Pancreas (tissue), 10 donors: Measurements from ENCODE around the gene B4GALNT2. TPM values are rescaled to one million over a fixed set of nuclear protein-coding genes. Genes with fewer than 3 reads are reported as not detected.

Experiments
- ATAC-seq, 4 donors: fragments of 200-7000 bp; cut with Tn5 transposase; one replicate each; pipeline versions ENCODE4 v1.8.0 to v1.9.1; 2020; ENCODE audit warnings: mild to moderate bottlenecking in 4 of 4, moderate library complexity in 4 of 4
- DNase-seq, 6 donors: peaks; one replicate each; pipeline ENCODE4 v3.0.0-alpha.2; 2020
- FAIRE-seq: peaks from 2 replicates; lab custom pipeline; 2012; peaks lifted over from hg19 to GRCh38; lab: Jason Lieb, UNC
- H3K27ac ChIP-seq, 4 donors: fragments of 200-600 bp; sonication (generic); 1 replicate in 3 of 4; 2 replicates in 1 of 4; pipeline versions ENCODE4 v1.5.0 to v1.8.0; 2020
- H3K27me3 ChIP-seq, 4 donors: fragments of 200-600 bp; one replicate each; pipeline ENCODE4 v1.8.0; 2021
- H3K36me3 ChIP-seq, 3 donors: fragments of 200-600 bp; sonication (generic) in 1 of 3; one replicate each; pipeline versions ENCODE4 v1.5.0 to v1.8.0; 2020 to 2021
- H3K4me1 ChIP-seq, 3 donors: fragments of 200-600 bp; one replicate each; pipeline ENCODE4 v1.8.0; 2021
- H3K4me3 ChIP-seq, 4 donors: fragments of 200-600 bp; sonication (generic) in 2 of 4; one replicate each; pipeline versions ENCODE4 v1.5.0 to v1.8.0; 2020 to 2021
- H3K9me3 ChIP-seq, 4 donors: fragments of 200-600 bp; one replicate each; pipeline ENCODE4 v1.8.0; 2021
- CTCF ChIP-seq, 4 donors: fragments of 200-600 bp; sonication (generic) in 3 of 4; IDR thresholded peaks; one replicate each; pipeline versions ENCODE4 v1.5.0 to v1.8.0; 2021; ENCODE audit warnings: antibody characterized with exemption in 4 of 4
- WGBS, 2 donors: extraction: QIAGEN DNeasy Blood & Tissue Kit; methylation state at CpG; one replicate each; pipeline ENCODE4 v1.1.7; 2013; 5-methylcytosine and 5-hydroxymethylcytosine counted together
- intact Hi-C, 3 donors: fragments of 100-400 bp; cut with DNase I; formaldehyde crosslinking; loops; one replicate each; pipeline versions ENCODE4 v1.11.1 to v1.14.2; 2022
- polyA plus RNA-seq, 2 donors: library from polyadenylated mRNA; stranded (reverse); fragments of 200-250 nt; gene quantifications; one replicate each; pipeline ENCODE4 v1.2.3, GENCODE V29; 2013
- total RNA-seq, 6 donors: library from RNA; stranded (reverse); fragmentation: NEBNext Ultra II Directional in 4 of 6; extraction: Animal tissue kit (Norgen Biotek cat#: 25700) in 4 of 6; gene quantifications; one replicate each; pipeline versions ENCODE4 v1.2.1 to v1.2.4, GENCODE V29; 2021 to 2023
- donor health status: healthy with polysubstance abuse.
- donor health status: DM: no; HTN: no; CAD: no; lungs with moderate emphysema.
- donor health status: DM: no; HTN: no; CAD: no.
- donor health status: control.
- donor health status: control.
- donor health status: Bipolar disorder and iron deficiency.
- donor health status: DM: yes; HTN: yes; CAD: no.
- donor health status: DM: no; HTN: no; CAD: no.
- donor health status: DM: no; HTN: no; CAD: no.
- donor health status: DM: yes; HTN: yes; CAD: no.

Gene B4GALNT2
- total and polyA plus RNA-seq, 8 donors, result 0.03 TPM; not detected in 7

GRCh38 chr17:49148171-49148570 is 15.6 kb downstream of the B4GALNT2 start:
- intact Hi-C loops, result no loop called here
- H3K27ac ChIP-seq, result no peak overlapping the region
- no peak for ATAC-seq

GRCh38 chr17:49151996-49152395 is 19.4 kb downstream of the B4GALNT2 start:
- Histone ChIP-seq H3K9me3 (no peaks in the 10 kb centered on the region), H3K27ac (no peak overlapping the region), H3K36me3 (no peaks in the 10 kb centered on the region), H3K4me3 (no peak overlapping the region), H3K27me3 (peaks cover 0 to 7% (median 2%) of the 10 kb centered on the region in 4 donors), H3K4me1 (no peaks in the 10 kb centered on the region)
- no peak for DNase-seq
- intact Hi-C loops, result no loop called here
- TF ChIP-seq CTCF (IDR thresholded peaks at IDR 0.05), result no peak
- FAIRE-seq, result no peak
- 67 to 75% methylated on average over 4 of the region's 4 CpGs for WGBS, 2 donors
- ATAC-seq, result no peak

More at GRCh38 chr17:49148171-49148570, 15.6 kb downstream of the B4GALNT2 start:
- no peak for TF ChIP-seq CTCF (IDR thresholded peaks at IDR 0.05)
- Histone ChIP-seq H3K4me1 (no peaks in the 10 kb centered on the region), H3K9me3 (no peaks in the 10 kb centered on the region), H3K36me3 (no peaks in the 10 kb centered on the region), H3K27me3 (peaks cover 0 to 7% (median 2%) of the 10 kb centered on the region in 4 donors), H3K4me3 (no peak overlapping the region)
- DNase-seq (no peak), FAIRE-seq (no peak)
- WGBS, 2 donors, result 68 to 73% methylated on average over 6 of the region's 6 CpGs

GRCh38 chr17:49156256-49156655 is 23.7 kb downstream of the B4GALNT2 start:
- ATAC-seq (no peak), FAIRE-seq (no peak), DNase-seq (no peak)
- no peak for TF ChIP-seq CTCF (IDR thresholded peaks at IDR 0.05)
- 62 to 68% methylated on average over 11 of the region's 11 CpGs for WGBS, 2 donors
- no peaks in the 10 kb centered on the region for H3K36me3 ChIP-seq
- H3K4me3 ChIP-seq, result no peak overlapping the region
- no peak overlapping the region for H3K27ac ChIP-seq
- intact Hi-C loops, result no loop called here
- no peaks in the 10 kb centered on the region for H3K9me3 ChIP-seq
- no peaks in the 10 kb centered on the region for H3K4me1 ChIP-seq
- no peaks in the 10 kb centered on the region for H3K27me3 ChIP-seq

- Histone ChIP-seq H3K27me3 (no peaks in the 10 kb centered on the region), H3K9me3 (no peaks in the 10 kb centered on the region), H3K27ac (no peak overlapping the region), H3K4me1 (no peaks in the 10 kb centered on the region), H3K36me3 (no peaks in the 10 kb centered on the region), H3K4me3 (no peak overlapping the region)
- no peak for TF ChIP-seq CTCF (IDR thresholded peaks at IDR 0.05)
- FAIRE-seq (no peak), ATAC-seq (no peak), DNase-seq (no peak)
- intact Hi-C loops, result no loop called here
- 16 to 24% methylated on average over 8 of the region's 8 CpGs for WGBS, 2 donors
These were observed 25.2 kb downstream of the B4GALNT2 start for GRCh38 chr17:49157784-49158183.

GRCh38 chr17:49162866-49163265 is 30.3 kb downstream of the B4GALNT2 start:
- no peak for TF ChIP-seq CTCF (IDR thresholded peaks at IDR 0.05)
- no peaks in the 10 kb centered on the region for H3K9me3 ChIP-seq
- no peak for FAIRE-seq
- peak in 1 of 6 donors; percentile 30 for DNase-seq
- intact Hi-C loops, result no loop called here
- 68 to 69% methylated on average over 4 of the region's 4 CpGs for WGBS, 2 donors
- no peaks in the 10 kb centered on the region for H3K36me3 ChIP-seq
- no peak for ATAC-seq
- no peak overlapping the region for H3K4me3 ChIP-seq
- no peaks in the 10 kb centered on the region for H3K4me1 ChIP-seq
- H3K27ac ChIP-seq, result no peak overlapping the region
- no peaks in the 10 kb centered on the region for H3K27me3 ChIP-seq
